Measurements from ENCODE around the gene STX3.
"Not testable (repeated sequence)": the region's sequence is repeated elsewhere in the genome, so short reads cannot be mapped to it uniquely, and the experiment has no call there.

Gene STX3

GRCh38 chr11:59759900-59760299 is 4.7 kb downstream of the STX3 start:
- no peak for DNase-seq

- no peak for DNase-seq
These were observed 5.6 kb downstream of the STX3 start for GRCh38 chr11:59760771-59761170.

- no peak for DNase-seq
These were observed 6.8 kb downstream of the STX3 start for GRCh38 chr11:59761993-59762392.

GRCh38 chr11:59765068-59765735 is 10.0 kb downstream of the STX3 start:
- no peak for DNase-seq

GRCh38 chr11:59766542-59767224 is 11.5 kb downstream of the STX3 start:
- no peak for DNase-seq

GRCh38 chr11:59767225-59767611 is 12.0 kb downstream of the STX3 start:
- DNase-seq, result no peak

GRCh38 chr11:59769111-59769510 is 13.9 kb downstream of the STX3 start:
- no peak for DNase-seq

GRCh38 chr11:59769828-59770227 is 14.7 kb downstream of the STX3 start:
- no peak for DNase-seq

- no peak for DNase-seq
These were observed 15.1 kb downstream of the STX3 start for GRCh38 chr11:59770319-59770718.

- DNase-seq, result no peak
These were observed 15.7 kb downstream of the STX3 start for GRCh38 chr11:59770869-59771268.

- DNase-seq, result no peak
These were observed 16.4 kb downstream of the STX3 start for GRCh38 chr11:59771605-59772004.

GRCh38 chr11:59773083-59773440 is 17.9 kb downstream of the STX3 start:
- DNase-seq, result no peak

- no peak for DNase-seq
These were observed 21.3 kb downstream of the STX3 start for GRCh38 chr11:59776210-59777066.

- DNase-seq, result no peak
These were observed 21.9 kb downstream of the STX3 start for GRCh38 chr11:59777104-59777503.

GRCh38 chr11:59778122-59778521 is 22.9 kb downstream of the STX3 start:
- DNase-seq, result no peak

- DNase-seq, result no peak
These were observed 24.3 kb downstream of the STX3 start for GRCh38 chr11:59779487-59779886.

- DNase-seq, result no peak
These were observed 26.9 kb downstream of the STX3 start for GRCh38 chr11:59782080-59782479.

- DNase-seq, result no peak
These were observed 28.5 kb downstream of the STX3 start for GRCh38 chr11:59783632-59784090.

GRCh38 chr11:59784441-59784840 is 29.3 kb downstream of the STX3 start:
- not testable (repeated sequence) for DNase-seq

- no peak for DNase-seq
These were observed 30.6 kb downstream of the STX3 start for GRCh38 chr11:59785818-59786217.

- DNase-seq, result no peak
These were observed 32.0 kb downstream of the STX3 start for GRCh38 chr11:59787255-59787588.

GRCh38 chr11:59787816-59788215 is 32.6 kb downstream of the STX3 start:
- DNase-seq, result no peak

- DNase-seq, result no peak
These were observed 36.5 kb downstream of the STX3 start for GRCh38 chr11:59791639-59792038.

- no peak for DNase-seq
These were observed 37.3 kb downstream of the STX3 start for GRCh38 chr11:59792507-59792906.
